Ishikawa (cell line): Measurements from ENCODE around the gene GRIK2.

Source experiments
- CEBPB ChIP-seq: IDR thresholded peaks from 2 replicates; pipeline ENCODE4 v1.6.1; 2012
- CREB1 ChIP-seq: IDR thresholded peaks from 2 replicates; pipeline ENCODE4 v1.6.1; 2012; ENCODE audit warnings: low read depth
- EGR1 ChIP-seq: IDR thresholded peaks from 2 replicates; pipeline ENCODE4 v1.6.1; 2012
- EP300 ChIP-seq: IDR thresholded peaks from 2 replicates; pipeline ENCODE4 v1.6.1; 2012; ENCODE audit warnings: borderline replicate concordance
- FOXM1 ChIP-seq: IDR thresholded peaks from 2 replicates; pipeline ENCODE4 v1.6.1; 2012; ENCODE audit warnings: low read depth, borderline replicate concordance
- NFIC ChIP-seq: IDR thresholded peaks from 2 replicates; pipeline ENCODE4 v1.6.1; 2012
- RAD21 ChIP-seq: IDR thresholded peaks from 2 replicates; pipeline ENCODE4 v1.6.1; 2012; ENCODE audit warnings: low read depth
- TAF1 ChIP-seq: IDR thresholded peaks from 2 replicates; pipeline ENCODE4 v1.6.1; 2012; ENCODE audit warnings: low read depth, mild to moderate bottlenecking
- TCF12 ChIP-seq: IDR thresholded peaks from 2 replicates; pipeline ENCODE4 v1.6.1; 2012; ENCODE audit warnings: low read depth
- TEAD4 ChIP-seq: IDR thresholded peaks from 2 replicates; pipeline ENCODE4 v1.6.1; 2012
- YY1 ChIP-seq: IDR thresholded peaks from 2 replicates; pipeline ENCODE4 v1.6.1; 2012; ENCODE audit warnings: low read depth
- ZBTB7A ChIP-seq: IDR thresholded peaks from 2 replicates; pipeline ENCODE4 v1.6.1; 2012; ENCODE audit warnings: low read depth
- TF ChIP-seq, protein P1 (sequence below): IDR thresholded peaks from 2 replicates; pipeline ENCODE4 v1.6.1; 2012
- TF ChIP-seq, protein P2 (sequence below): IDR thresholded peaks from 2 replicates; pipeline ENCODE4 v1.6.1; 2012; ENCODE audit warnings: low read depth, mild to moderate bottlenecking
- TF ChIP-seq, protein P3 (sequence below): IDR thresholded peaks from 2 replicates; pipeline ENCODE4 v1.6.1; 2012

Gene GRIK2

DNA sequence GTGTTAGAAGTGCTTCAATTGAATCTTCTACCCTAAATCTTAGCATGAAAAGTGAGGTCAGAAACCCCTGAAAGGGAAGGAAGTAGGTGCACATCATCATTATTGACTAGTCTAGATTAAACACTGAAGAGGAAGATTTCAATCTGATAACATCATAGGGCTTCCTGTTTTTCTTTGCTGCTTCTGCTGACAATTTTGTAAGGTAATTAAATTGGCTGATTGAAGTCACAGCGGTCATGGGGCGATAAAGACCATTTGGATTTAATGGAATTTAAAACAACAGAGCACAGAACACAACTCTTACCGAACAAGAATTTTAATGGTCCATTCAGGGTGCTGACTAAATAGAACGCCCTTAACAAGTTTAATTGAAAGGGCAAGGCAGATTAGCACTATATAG is 11.3 kb downstream of the GRIK2 start:
- no peak for TF ChIP-seq TAF1
- no peak for TF ChIP-seq YY1
- TF ChIP-seq, protein P1, sequence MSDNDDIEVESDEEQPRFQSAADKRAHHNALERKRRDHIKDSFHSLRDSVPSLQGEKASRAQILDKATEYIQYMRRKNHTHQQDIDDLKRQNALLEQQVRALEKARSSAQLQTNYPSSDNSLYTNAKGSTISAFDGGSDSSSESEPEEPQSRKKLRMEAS = no peak
- no peak for TF ChIP-seq CREB1
- TF ChIP-seq TCF12 = no peak
- TF ChIP-seq EGR1 = no peak
- TF ChIP-seq FOXM1 = no peak
- no peak for TF ChIP-seq NFIC

DNA sequence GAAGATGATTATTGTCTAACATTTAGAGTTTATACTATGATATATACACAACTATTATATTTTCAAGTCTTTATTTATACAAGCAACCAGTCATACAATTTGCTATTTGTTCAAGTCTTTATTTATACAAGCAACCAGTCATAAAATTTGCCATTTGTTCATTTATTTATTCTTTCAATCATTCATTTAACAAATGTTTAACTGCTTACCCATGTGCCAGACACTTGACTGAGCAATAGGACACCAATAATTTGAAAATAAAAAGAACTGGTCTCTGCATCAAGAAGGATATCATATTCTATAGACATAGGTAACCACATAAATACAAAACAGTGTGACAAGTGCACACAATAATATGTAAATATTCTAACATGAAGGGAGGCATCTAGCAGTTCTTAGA is 20.3 kb downstream of the GRIK2 start:
- TF ChIP-seq, protein P2, sequence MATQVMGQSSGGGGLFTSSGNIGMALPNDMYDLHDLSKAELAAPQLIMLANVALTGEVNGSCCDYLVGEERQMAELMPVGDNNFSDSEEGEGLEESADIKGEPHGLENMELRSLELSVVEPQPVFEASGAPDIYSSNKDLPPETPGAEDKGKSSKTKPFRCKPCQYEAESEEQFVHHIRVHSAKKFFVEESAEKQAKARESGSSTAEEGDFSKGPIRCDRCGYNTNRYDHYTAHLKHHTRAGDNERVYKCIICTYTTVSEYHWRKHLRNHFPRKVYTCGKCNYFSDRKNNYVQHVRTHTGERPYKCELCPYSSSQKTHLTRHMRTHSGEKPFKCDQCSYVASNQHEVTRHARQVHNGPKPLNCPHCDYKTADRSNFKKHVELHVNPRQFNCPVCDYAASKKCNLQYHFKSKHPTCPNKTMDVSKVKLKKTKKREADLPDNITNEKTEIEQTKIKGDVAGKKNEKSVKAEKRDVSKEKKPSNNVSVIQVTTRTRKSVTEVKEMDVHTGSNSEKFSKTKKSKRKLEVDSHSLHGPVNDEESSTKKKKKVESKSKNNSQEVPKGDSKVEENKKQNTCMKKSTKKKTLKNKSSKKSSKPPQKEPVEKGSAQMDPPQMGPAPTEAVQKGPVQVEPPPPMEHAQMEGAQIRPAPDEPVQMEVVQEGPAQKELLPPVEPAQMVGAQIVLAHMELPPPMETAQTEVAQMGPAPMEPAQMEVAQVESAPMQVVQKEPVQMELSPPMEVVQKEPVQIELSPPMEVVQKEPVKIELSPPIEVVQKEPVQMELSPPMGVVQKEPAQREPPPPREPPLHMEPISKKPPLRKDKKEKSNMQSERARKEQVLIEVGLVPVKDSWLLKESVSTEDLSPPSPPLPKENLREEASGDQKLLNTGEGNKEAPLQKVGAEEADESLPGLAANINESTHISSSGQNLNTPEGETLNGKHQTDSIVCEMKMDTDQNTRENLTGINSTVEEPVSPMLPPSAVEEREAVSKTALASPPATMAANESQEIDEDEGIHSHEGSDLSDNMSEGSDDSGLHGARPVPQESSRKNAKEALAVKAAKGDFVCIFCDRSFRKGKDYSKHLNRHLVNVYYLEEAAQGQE = no peak
- TF ChIP-seq CREB1 = no peak
- no peak for TF ChIP-seq EGR1
- no peak for TF ChIP-seq FOXM1
- TF ChIP-seq TCF12 = no peak

DNA sequence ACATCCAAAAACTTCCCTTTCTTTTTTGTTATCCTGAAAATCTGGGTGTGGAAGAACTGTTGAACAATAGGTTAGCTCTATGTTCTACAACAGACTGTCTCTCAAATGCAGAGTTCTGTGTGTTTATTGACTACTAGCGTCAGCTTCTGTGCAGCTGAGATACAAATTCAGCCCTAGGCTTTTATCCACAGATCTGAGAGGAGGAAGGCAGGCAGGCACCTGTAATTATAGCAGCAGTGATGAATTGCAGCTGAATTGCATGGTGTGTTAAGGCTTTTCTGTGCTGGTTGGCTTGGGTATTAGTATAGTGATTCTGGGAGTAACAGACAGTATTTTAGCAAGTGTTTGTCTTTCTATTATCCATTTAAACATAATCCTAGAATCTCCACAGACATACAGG is 24.4 kb downstream of the GRIK2 start:
- no peak for TF ChIP-seq FOXM1
- TF ChIP-seq, protein P1 = no peak
- TF ChIP-seq EP300 = no peak
- TF ChIP-seq, protein P3, sequence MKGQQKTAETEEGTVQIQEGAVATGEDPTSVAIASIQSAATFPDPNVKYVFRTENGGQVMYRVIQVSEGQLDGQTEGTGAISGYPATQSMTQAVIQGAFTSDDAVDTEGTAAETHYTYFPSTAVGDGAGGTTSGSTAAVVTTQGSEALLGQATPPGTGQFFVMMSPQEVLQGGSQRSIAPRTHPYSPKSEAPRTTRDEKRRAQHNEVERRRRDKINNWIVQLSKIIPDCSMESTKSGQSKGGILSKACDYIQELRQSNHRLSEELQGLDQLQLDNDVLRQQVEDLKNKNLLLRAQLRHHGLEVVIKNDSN = no peak
- no peak for TF ChIP-seq EGR1
- no peak for TF ChIP-seq TCF12
- no peak for TF ChIP-seq TEAD4
- TF ChIP-seq, protein P2 = no peak

DNA sequence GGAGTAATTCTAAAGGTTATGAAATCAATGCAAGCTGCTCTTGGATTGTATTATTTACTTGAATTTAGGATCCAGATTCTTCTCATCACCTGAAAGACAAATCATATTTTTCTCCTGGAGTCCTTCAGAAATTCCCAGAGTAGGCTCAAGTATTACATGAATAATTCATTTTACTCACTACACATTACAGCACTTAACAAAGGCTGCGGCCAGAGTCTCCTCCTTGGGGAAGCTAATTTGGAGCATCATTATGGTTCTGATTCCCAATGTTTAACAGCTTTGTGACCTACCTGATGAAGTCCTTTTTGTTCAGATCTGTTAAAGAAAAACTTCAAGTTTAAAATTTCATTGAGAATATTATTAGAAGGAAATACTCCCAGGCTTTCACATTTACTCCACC is 28.7 kb downstream of the GRIK2 start:
- TF ChIP-seq TAF1 = no peak
- no peak for TF ChIP-seq EGR1
- TF ChIP-seq FOXM1 = no peak
- TF ChIP-seq RAD21 = no peak

DNA sequence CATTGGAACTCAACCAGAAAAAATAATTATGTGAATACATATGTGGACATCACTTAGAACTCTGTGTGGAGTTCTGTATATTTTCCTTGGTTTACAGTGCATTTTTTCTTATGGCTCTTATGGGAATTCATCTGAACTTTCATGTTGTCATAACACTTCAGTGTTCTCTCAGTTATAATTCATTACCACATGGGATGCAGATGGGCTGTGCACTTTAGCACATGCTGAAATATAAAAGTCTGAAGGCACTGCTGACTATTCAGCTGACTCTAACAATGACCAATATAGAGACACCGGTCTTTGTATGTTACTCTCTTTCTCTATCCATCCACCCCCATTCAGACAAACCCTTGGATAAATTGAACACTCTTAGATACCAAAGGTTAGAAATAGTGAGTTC is 29.3 kb downstream of the GRIK2 start:
- TF ChIP-seq RAD21 (no peak), CREB1 (no peak), FOXM1 (no peak), ZBTB7A (no peak), EP300 (no peak), YY1 (no peak), TEAD4 (no peak), TAF1 (no peak), TCF12 (no peak), CEBPB (no peak), NFIC (no peak), EGR1 (no peak)
- TF ChIP-seq, protein P2 = no peak
- TF ChIP-seq, protein P1 = no peak
- TF ChIP-seq, protein P3 = no peak
